Measurements from ENCODE around the gene C1QTNF5. TPM values are rescaled to one million over a fixed set of nuclear protein-coding genes. Genes with fewer than 3 reads are reported as not detected.

Gene C1QTNF5
- total and polyA plus RNA-seq, 2 experiments from 2014 or later = 5.8 to 8.0 TPM

GRCh38 chr11:119377112-119377901, 36.6 kb upstream of the C1QTNF5 start:
- Histone ChIP-seq H3K27me3 (no peaks in the 10 kb centered on the region), H3K4me3 (peak overlapping the region; percentile 43), H3K9me3 (ENCODE audit: low read depth) (no peaks in the 10 kb centered on the region), H3K4me1 (ENCODE audit: low read depth) (peaks cover 68% of the 10 kb centered on the region), H3K36me3 (no peaks in the 10 kb centered on the region), H3K27ac (peak overlapping the region; percentile 98)
- DNase-seq (ENCODE audit: low read depth in 1 of 2, low spot score in 1 of 2) = no peak
- no peak for TF ChIP-seq CTCF (IDR thresholded peaks at IDR 0.05; ENCODE audit: low read depth, low read length)

GRCh38 chr11:119376197-119376847, 35.6 kb upstream of the C1QTNF5 start:
- no peak overlapping the region for H3K4me3 ChIP-seq
- no peak for DNase-seq (ENCODE audit: low read depth in 1 of 2, low spot score in 1 of 2)
- no peaks in the 10 kb centered on the region for H3K27me3 ChIP-seq
- no peak for TF ChIP-seq CTCF (IDR thresholded peaks at IDR 0.05; ENCODE audit: low read depth, low read length)
- H3K9me3 ChIP-seq (ENCODE audit: low read depth) = no peaks in the 10 kb centered on the region
- H3K36me3 ChIP-seq = no peaks in the 10 kb centered on the region
- peak overlapping the region; percentile 69 for H3K27ac ChIP-seq
- H3K4me1 ChIP-seq (ENCODE audit: low read depth) = peaks cover 78% of the 10 kb centered on the region

GRCh38 chr11:119375337-119376196, 34.9 kb upstream of the C1QTNF5 start:
- peaks cover 83% of the 10 kb centered on the region for H3K4me1 ChIP-seq (ENCODE audit: low read depth)
- H3K27ac ChIP-seq = peak overlapping the region; percentile 69
- no peak overlapping the region for H3K4me3 ChIP-seq

GRCh38 chr11:119374632-119375336, 34.1 kb upstream of the C1QTNF5 start:
- no peak for TF ChIP-seq CTCF (IDR thresholded peaks at IDR 0.05; ENCODE audit: low read depth, low read length)
- Histone ChIP-seq H3K27me3 (no peaks in the 10 kb centered on the region), H3K9me3 (ENCODE audit: low read depth) (no peaks in the 10 kb centered on the region), H3K4me1 (ENCODE audit: low read depth) (peaks cover 84% of the 10 kb centered on the region), H3K27ac (peak overlapping the region; percentile 69), H3K4me3 (no peak overlapping the region), H3K36me3 (no peaks in the 10 kb centered on the region)
- no peak for DNase-seq (ENCODE audit: low read depth in 1 of 2, low spot score in 1 of 2)

More at GRCh38 chr11:119375337-119376196, 34.9 kb upstream of the C1QTNF5 start:
- no peaks in the 10 kb centered on the region for H3K27me3 ChIP-seq
- H3K36me3 ChIP-seq = no peaks in the 10 kb centered on the region
- peak in 1 of 2 donors; percentile 77 for DNase-seq (ENCODE audit: low read depth in 1 of 2, low spot score in 1 of 2)
- no peaks in the 10 kb centered on the region for H3K9me3 ChIP-seq (ENCODE audit: low read depth)
- TF ChIP-seq CTCF (IDR thresholded peaks at IDR 0.05; ENCODE audit: low read depth, low read length) = no peak
